Astrocyte of the cerebellum (primary cell): Measurements from ENCODE around the gene RFTN1.

Source experiments
- DNase-seq: peaks from one replicate; pipeline ENCODE4 v3.0.0-alpha.2; 2011; ENCODE audit warnings: low read depth
- H3K4me3 ChIP-seq: 2 replicates; pipeline ENCODE4 v1.5.1; 2011; ENCODE audit warnings: mild to moderate bottlenecking, low read depth, low read length, moderate library complexity
- CTCF ChIP-seq: IDR thresholded peaks from 2 replicates; pipeline ENCODE4 v1.5.1; 2012; ENCODE audit warnings: low read length, low read depth, moderate library complexity, mild to moderate bottlenecking; ENCODE audit errors: missing control alignments
- in situ Hi-C: cut with HindIII; loops from 2 replicates; pipeline ENCODE4 v1.10.0; 2017; ENCODE audit warnings: low sequenced_read_pairs

RFTN1 gene

GRCh38 chr3:16484216-16484615 lies 29.3 kb downstream of the RFTN1 start:
- peak; percentile 97 for DNase-seq
- no peak for TF ChIP-seq CTCF
- in situ Hi-C loops: loop anchor here (5.0 kb wide), 1 partner anchor 42 kb away; no protein-coding TSS in a partner anchor
- H3K4me3 ChIP-seq: no peak overlapping the region

GRCh38 chr3:16482770-16483531 lies 30.5 kb downstream of the RFTN1 start:
- DNase-seq: no peak
- no peak overlapping the region for H3K4me3 ChIP-seq
- in situ Hi-C loops: loop anchor here (5.0 kb wide), 1 partner anchor 41 kb away; no protein-coding TSS in a partner anchor
- no peak for TF ChIP-seq CTCF

- DNase-seq: no peak
- TF ChIP-seq CTCF: no peak
- in situ Hi-C loops: loop anchor here (5.0 kb wide), 1 partner anchor 40 kb away; no protein-coding TSS in a partner anchor
- H3K4me3 ChIP-seq: no peak overlapping the region
Observed at GRCh38 chr3:16482194-16482769, 31.2 kb downstream of the RFTN1 start.

GRCh38 chr3:16481546-16481897 lies 32.0 kb downstream of the RFTN1 start:
- no peak overlapping the region for H3K4me3 ChIP-seq
- no peak for DNase-seq
- in situ Hi-C loops: loop anchor here (5.0 kb wide), 1 partner anchor 39 kb away; no protein-coding TSS in a partner anchor
- TF ChIP-seq CTCF: no peak

- H3K4me3 ChIP-seq: no peak overlapping the region
- DNase-seq: no peak
- in situ Hi-C loops: loop anchor here (5.0 kb wide), 1 partner anchor 39 kb away; no protein-coding TSS in a partner anchor
- no peak for TF ChIP-seq CTCF
Observed at GRCh38 chr3:16480861-16481545, 32.5 kb downstream of the RFTN1 start.

- no peak for DNase-seq
- in situ Hi-C loops: no loop called here
- H3K4me3 ChIP-seq: no peak overlapping the region
- no peak for TF ChIP-seq CTCF
Observed at GRCh38 chr3:16478516-16478915, 35.0 kb downstream of the RFTN1 start.
